Left ventricle myocardium superior (tissue), 1 donor: ENCODE results near the gene LXN. TPM values are rescaled to one million over a fixed set of nuclear protein-coding genes. Genes with fewer than 3 reads are reported as not detected.
A peak's percentile ranks its signal among the peaks of the same experiment; 100 is the strongest.
"Not testable (repeated sequence)": the region's sequence is repeated elsewhere in the genome, so short reads cannot be mapped to it uniquely, and the experiment has no call there.

Source experiments
- ATAC-seq: fragments of 200-7000 bp; cut with Tn5 transposase; one replicate; pipeline ENCODE4 v1.9.1; 2020; ENCODE audit warnings: mild to moderate bottlenecking, moderate library complexity
- DNase-seq: peaks from one replicate; pipeline ENCODE4 v3.0.0-alpha.2; 2020
- intact Hi-C: fragments of 100-400 bp; cut with micrococcal nuclease; formaldehyde crosslinking; loops from one replicate; pipeline ENCODE4 v1.11.0; 2022
- long read RNA-seq: library from polyadenylated mRNA; unstranded; transcript quantifications from one replicate; pipeline ENCODE4 v2.0.0, GENCODE V29; 2021
- total RNA-seq: library from RNA; stranded (reverse); fragmentation: NEBNext Ultra II Directional; extraction: Animal tissue kit (Norgen Biotek cat#: 25700); gene quantifications from one replicate; pipeline ENCODE4 v1.2.1, GENCODE V29; 2021
- donor health status: DM: no; HTN: yes; CAD: no; lungs with severe emphysema.

LXN gene, protein sequence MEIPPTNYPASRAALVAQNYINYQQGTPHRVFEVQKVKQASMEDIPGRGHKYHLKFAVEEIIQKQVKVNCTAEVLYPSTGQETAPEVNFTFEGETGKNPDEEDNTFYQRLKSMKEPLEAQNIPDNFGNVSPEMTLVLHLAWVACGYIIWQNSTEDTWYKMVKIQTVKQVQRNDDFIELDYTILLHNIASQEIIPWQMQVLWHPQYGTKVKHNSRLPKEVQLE
- 3.3 TPM for total RNA-seq
- long read RNA-seq, partial matches to known transcripts, result 0 of 2 reads
- long read RNA-seq, other reads (novel, unspliced or antisense), result 0 of 2 reads

DNA sequence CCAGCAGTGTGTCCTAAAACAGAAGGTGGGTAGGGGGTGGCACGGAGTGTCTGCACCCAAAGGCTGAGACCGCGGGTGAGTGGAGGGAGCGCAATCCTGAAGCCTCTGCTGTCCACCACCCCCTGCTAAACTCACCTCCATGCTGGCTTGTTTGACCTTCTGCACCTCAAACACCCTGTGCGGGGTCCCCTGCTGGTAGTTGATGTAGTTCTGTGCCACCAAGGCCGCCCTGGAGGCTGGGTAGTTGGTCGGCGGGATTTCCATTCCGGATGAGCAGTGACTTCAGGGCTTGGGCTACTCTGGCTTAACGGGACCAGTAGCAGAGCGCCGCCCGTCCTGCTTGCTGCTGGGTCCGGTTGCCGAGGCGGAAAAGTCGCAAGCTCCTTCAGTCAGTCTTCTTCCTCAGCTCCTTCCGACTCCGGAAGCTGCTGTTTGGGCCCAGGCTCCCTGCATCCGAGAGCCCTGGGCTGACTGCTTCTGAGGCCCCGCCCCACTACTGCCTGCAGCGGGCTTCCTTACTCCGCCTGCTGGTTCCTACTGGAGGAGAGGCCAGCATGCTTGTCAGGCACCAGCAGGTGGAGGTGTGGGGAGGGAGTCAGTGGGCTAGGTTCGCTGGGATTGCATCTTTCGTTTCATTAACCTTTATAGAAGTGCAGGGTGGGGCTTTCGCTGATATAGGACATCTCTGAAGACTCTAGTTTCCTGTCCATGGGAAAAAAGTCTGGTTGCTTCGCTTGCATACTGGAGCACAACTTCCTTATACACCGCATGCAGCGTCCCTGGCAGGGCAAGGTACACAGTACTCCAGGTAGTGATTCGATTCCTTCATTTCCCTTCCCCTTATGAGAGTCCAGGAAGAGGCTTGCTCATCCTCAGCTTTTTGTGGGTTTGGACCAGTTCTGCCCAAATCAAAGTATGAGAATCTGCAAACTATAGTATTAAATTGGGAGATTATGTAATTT is at the start of gene LXN:
TSS of gene LXN (minus strand) at position 434 of the 962 bp plus-strand sequence. CDS start at position 264, 170 bp downstream.
- peak; percentile 100 for ATAC-seq
- intact Hi-C loops, result no loop called here
- peak; percentile 87 for DNase-seq

DNA sequence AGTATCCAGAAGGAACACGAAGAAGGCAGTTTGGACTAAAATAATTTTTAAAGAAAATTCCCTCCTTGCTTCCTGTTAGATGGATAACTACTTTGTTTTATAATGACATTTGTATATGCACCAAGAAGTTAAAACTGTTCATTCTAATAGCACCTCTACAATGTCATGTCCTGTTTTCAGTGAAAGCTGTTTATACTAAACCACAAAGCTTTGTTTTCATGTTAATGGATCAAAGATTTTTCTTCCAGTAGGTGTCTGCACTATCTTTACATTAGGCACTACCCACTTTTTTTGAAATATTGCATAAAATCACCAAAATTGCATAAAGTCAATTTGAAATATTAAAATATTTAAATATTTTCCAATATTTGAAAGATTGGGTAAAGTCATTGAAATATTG is 49.7 kb upstream of the LXN start:
- intact Hi-C loops, result no loop called here
- no peak for DNase-seq
- no peak for ATAC-seq

DNA sequence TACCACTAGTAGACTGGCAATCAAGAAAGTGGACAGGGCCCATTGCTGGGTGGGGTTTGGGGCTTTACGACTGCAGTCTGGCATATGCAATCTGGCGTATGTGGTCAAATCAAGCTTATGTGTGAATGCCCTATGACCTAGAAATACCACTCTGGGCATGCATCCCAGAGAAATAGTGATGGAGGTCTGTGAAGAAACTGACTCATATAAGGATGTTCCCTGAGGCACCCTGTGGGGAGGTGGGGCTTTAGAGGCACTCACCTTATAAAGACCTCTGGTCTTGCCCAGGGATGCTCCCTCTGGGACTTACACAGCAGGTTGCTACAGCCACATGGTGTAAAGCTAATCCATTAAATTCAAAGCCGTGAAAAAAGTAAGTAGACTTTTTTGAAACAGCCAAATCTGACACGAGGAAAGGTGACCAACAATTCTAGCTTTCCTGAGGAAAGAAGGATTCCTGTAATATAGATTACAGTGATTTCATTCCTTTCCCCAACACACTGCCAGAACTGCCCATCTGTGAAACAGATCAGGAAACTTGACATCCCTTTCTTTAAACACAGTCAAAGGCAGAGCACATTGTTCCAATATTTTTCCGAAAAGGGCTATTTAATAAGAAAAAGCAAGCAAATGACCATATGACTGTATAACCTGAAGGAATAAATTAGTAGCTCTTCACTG is 46.2 kb upstream of the LXN start:
- intact Hi-C loops, result no loop called here
- peak; percentile 44 for ATAC-seq
- no peak for DNase-seq

DNA sequence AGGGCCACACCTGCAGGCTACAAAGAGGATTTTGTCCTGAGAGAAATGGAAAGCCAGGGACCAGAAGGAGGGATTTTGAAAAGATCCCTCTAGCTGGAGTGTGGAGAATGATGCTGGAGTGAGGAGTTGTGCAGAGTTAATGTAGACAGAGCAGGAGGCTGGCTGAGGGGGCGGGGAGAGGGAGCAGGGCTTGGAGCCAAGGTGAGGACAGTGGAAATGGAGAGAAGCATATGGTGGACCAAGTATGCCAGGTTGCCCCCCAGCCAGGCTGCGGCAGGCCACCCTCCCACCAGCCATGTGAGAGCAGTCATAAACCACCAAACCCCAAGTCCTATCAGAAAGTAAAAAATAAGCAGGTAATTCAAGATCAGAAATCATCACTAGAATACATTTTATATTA is 45.1 kb upstream of the LXN start:
- ATAC-seq (no peak), DNase-seq (no peak)
- intact Hi-C loops, result no loop called here

DNA sequence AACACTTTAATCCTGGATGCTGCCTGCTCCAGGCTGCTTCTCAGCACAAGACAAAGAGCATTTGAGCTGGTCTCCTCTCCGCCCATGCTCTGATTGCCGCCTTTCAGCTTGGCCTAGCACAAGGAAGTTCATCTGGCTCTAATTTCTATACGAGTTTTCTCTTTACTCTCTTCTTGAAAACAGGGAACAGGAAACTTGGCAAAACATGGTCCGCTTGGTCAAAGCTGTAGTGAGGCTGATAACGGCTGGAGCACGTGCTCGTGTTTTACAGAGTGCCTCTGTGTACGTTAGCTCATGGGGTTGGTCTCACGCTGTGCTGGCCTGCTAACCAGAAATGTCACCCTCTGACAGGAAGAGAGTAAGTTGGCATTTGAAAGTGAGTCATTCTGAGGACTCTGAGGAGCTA is 40.6 kb upstream of the LXN start:
- peak; percentile 91 for ATAC-seq
- peak; percentile 50 for DNase-seq
- intact Hi-C loops, result no loop called here

DNA sequence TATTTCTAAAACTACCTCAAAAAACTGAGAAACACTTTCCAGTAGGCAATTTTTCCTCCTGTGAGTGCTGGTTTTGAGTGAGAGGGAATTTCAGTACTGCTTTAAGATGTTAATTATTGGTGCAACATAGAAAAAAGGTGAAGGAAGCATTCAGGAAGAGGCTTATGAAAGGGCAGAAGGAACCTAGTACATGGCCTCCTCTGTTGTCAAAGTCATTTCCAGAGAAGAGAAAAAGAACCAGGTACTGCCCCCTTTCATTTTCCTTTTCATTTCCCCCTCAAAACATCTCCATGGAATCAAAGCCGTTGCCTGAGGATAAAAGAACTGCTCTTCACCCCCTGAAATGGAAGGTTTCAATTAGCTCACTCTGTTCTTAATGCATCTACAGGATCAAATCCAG is 40.0 kb upstream of the LXN start:
- intact Hi-C loops, result no loop called here
- no peak for ATAC-seq
- no peak for DNase-seq

DNA sequence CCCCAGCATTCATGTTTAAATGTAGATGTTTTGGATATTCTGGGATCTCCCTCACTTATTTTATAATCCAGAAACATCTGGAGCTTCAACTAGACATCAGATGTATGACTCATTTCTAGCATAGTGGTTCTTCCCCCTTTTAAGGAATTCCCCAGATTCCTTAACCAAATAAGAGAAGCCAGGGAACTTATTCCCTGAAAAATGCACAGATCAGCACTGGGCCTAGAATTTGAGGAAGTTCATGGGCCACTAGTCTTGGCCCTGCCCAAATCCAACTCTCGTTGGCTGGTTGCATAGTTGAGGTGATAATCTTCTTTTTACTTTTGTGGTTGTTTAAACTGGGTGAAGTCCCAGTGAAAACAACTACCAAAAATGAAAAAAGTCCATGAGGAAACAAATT is 39.4 kb upstream of the LXN start:
- intact Hi-C loops, result no loop called here
- ATAC-seq (peak; percentile 46), DNase-seq (no peak)

DNA sequence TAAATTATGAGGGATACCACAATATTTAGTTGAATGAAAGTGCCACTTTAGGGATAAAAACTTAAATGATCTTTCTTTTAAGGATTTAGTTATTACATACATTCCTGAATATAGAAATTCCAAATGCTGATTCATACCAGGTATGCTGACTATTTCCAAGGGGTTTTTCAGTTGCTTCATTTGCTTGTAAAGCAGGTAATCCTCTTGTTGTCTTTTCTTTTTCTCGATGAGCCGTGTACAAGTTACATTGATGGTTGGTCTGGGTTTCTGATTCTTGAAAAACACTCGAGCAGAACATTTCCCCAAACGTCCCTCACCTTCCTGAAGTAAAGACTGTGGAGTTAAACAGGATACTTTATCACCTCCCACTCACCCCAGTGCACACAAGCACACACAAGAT is 38.2 kb upstream of the LXN start:
- intact Hi-C loops, result no loop called here
- ATAC-seq (no peak), DNase-seq (no peak)

DNA sequence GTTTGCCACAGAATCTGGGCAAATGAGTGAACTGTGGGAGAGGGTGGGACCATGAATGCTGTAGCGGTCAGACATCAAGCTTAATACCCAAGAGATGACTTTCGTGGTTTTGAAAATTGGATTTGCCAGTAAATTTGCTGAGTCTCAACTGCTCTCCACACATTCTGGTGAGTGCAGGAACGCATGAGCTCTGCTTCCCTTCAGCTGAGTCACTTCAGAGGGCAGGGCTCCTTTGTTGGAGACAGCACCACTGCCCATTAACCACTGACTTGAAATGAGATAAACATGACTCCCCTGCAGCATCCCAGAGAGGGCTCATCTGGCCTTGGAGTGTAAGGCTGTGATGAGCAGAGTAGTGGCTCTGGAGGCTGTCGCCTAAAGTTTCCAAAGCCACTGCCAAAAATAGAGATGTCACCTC is 37.2 kb upstream of the LXN start:
- intact Hi-C loops, result no loop called here
- DNase-seq (no peak), ATAC-seq (peak; percentile 45)

DNA sequence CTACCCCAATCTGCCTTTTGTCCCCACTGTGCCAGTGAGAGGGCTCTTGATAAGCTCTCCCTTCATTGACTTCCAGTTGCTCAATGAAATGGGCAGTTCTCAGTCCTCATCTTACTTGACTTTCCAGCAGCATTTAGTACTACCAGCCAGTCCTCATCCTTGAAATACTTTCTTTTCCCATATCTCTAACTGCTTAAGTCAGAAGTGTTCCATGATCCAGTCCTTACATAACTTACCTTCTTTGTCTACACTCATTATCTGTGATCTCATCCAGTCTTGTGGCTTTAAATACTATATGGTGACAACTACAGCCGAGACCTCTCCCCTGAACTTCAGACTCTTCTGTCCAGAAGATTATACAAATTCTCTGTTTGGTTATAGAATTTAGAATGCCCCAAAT is 31.1 kb upstream of the LXN start:
- intact Hi-C loops, result no loop called here
- DNase-seq, result no peak

DNA sequence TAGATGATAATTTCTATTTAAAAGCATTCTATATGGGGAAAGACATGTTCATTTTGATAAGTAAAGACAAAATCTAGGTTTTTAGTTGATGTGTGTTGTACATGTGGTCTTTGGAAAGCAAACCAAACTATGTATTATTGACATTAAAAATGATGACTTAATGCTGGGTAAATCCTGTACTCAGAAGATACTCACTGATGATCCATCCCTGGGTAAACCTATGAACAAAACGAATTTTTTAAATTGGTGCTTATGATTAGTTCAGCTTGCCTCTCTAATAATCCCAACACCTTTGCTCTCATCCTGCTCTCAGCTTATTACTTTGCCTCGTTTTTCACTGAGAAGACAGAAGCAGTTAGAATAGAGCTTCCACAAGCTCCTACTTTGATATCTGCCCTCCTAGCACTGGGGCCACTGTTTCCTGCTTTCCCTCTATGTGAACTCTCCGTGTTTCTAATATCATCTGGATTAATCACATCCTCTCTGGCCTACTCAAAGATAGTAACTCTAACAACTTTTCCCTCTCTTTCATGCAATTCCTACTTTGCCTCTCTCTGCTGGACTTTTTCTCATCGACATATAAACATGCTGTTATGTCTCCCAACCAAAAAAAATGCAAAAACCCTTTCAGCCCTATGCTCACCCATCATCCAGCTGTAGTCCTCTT is 30.5 kb upstream of the LXN start:
- no peak for DNase-seq
- intact Hi-C loops, result no loop called here
- ATAC-seq, result no peak

More for the DNA sequence above, 31.1 kb upstream of the LXN start:
- no peak for ATAC-seq

DNA sequence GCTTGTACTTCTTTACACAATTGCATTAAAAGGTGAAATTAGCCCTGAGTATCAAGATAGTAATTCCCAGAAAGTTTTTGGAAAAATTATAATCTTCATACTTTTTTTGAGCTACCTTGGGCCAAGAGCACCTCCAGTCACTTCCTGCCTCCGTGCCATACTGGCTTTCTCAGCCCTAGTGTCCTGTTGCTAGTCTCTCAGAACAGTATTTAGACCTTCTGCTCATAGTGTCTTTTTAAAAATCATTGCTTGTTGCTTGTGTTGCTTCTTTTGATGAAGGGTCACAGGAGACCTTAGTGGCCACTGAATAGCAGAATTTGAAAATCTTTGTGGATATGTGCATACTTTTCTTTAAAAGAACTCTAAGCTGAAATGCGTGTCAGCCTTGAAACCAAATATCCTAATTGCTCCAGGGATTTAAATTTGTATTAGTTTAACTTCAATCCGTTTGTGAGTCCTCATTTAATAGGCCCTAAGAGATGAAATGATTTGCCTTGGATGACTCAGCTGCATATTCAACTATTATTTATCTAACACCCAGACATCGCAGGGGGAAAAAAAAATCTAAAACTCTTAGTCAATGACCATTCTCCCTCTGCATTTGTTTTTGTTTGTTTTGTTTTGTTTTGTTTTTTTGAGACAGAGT is 29.1 kb upstream of the LXN start:
- ATAC-seq, result no peak
- intact Hi-C loops, result no loop called here

DNA sequence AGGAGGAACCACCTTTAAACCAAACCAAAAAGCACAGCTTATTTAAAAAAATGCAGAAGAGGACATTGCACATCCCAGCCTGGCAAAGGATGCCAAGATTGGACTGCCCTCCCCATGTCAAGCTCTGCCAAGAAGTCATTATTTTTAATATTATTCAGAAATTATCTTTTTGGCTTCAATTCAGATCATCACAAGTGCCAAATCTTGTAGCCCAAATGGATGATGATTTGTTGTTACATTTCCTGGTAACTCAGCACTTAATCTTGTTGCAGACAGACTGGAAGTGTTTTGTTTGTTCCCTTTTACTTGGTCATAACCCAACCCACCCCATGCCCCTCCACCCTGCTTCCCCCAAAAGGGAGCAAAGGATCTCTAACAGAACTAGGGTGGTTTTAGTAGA is 28.1 kb upstream of the LXN start:
- ATAC-seq, result no peak
- intact Hi-C loops, result no loop called here
- DNase-seq, result no peak

More for the DNA sequence above, 29.1 kb upstream of the LXN start:
- no peak for DNase-seq

DNA sequence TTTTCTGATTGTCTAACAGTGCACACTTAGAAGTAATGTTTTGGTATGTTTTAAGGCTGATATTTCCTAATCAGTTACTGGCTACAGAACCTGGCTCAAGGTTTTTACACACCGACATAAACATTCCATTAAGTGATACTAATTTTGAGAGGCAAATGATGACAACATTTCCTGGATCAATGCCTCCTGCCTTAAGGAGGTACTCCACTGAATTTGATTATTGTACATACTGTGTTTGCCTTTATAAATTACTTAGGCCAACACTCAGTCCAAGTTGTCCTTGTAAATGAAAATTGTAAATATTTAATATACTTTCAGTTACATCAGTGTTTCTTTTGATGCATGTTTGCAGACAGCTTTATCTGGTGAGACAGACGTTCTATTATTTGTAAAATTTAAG is 24.2 kb upstream of the LXN start:
- ATAC-seq (no peak), DNase-seq (no peak)

DNA sequence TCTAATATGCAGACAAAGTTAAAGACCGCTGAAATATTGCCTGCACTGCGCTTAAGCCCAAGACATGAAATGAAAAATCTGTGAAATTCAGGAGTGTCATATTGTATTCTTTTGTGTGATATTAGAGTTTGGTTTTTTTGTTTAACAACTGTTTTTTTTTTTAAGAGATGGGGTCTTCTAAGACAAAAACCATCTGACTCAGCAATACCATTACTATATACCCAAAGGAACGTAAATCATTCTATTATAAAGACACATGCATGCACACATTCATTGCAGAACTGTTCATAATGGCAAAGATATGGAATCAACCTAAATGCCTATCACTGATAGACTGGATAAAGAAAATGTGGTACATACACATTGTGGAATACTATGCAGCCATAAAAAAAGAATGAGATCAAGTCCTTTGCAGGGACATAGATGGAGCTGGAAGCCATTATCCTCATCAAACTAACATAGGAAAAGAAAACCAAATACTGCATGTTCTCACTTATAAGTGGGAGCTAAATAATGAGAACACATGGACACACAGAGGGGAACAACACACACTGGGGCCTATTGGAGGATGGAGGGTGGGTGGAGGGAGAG is 21.5 kb upstream of the LXN start:
- ATAC-seq, DNase-seq, intact Hi-C loops: not testable (repeated sequence)

More for the DNA sequence above, 24.2 kb upstream of the LXN start:
- intact Hi-C loops, result no loop called here

DNA sequence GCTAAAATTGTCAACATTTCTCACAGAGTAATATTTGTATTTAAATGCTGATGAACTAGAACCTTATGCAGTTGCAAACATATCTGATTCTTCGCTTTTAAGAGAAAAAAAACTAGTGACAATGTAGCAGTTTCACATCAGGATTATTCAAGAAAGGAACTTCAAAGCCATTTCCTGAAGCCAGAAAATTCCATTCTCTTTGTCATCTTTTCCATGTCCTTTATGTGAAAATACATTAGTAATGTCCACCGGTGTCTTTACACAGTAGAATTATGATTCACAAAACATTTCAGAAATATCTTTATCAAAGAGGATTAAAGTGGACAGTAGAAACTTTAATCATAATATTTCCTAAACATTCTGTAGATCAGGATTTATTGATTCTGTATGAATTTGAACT is 12.7 kb upstream of the LXN start:
- intact Hi-C loops, result no loop called here
- DNase-seq (no peak), ATAC-seq (no peak)

DNA sequence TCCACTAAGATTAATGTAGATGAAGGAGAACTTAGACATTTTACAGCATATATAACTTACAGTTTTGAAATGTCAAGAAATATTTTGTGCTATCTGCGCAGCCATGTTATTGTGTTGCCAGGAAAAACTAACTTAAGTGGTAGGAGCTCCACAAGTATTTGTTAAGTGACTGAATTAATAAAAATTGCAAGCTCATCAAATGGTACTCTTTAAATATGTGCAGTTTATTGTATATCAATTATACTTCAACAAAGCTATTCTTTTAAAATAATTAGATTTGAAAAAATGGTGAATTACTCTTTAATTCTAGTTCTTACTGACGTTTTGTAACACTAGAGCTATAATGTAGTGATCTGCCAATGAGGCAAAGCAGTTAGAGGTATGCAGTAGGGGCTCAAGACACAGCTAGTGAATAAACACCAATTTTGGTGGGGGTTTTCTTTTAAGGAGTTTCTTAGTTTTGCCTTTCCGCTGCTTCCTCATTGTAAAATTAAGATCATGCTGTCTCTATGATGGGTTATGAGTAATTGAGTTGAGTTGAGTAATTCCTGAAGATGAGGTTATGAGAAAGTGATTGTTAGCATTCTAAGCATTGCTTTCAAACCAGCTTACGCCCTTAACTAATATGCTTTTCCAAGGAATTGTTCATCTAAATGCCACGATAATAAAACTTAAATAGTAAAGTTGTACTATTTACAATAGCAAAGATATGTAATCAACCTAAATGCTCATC is 10.9 kb upstream of the LXN start:
- no peak for ATAC-seq
- no peak for DNase-seq
- intact Hi-C loops, result no loop called here

DNA sequence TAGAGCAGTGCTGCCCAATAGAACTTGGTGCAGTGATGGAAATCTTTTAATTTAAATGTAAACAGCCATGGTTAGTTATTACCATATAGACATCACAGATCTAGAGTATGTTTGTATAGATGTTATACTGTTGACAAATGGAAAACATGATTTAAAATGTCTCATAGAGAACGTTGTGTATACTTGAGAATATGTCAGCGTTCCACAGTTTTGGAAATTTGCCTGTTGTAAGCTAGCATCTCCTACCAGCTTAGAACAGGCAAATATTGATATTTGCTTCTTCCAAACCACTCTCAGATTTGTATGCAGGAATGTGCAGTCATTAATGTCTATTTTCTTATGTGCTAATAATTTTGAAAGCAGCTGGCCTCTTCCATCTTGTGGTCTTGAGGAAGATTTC is 8.4 kb upstream of the LXN start:
- intact Hi-C loops, result no loop called here
- ATAC-seq, result no peak

More for the DNA sequence above, 8.4 kb upstream of the LXN start:
- DNase-seq, result no peak
